HG03175 (cell line): ENCODE results near the gene OR13J1.
"Not testable (repeated sequence)": the region's sequence is repeated elsewhere in the genome, so short reads cannot be mapped to it uniquely, and the experiment has no call there.

Experiments
- ATAC-seq: cut with Tn5 transposase; IDR thresholded peaks from one replicate; pipeline ENCODE4 v1.9.1; 2021; ENCODE audit warnings: mild to moderate bottlenecking, moderate library complexity; ENCODE audit not compliant: unreplicated experiment

The OR13J1 gene

GRCh38 chr9:35905051-35905781 lies 35.0 kb upstream of the OR13J1 start:
- ATAC-seq: no peak

GRCh38 chr9:35904338-35904737 lies 34.1 kb upstream of the OR13J1 start:
- ATAC-seq: no peak

GRCh38 chr9:35903049-35903448 lies 32.8 kb upstream of the OR13J1 start:
- no peak for ATAC-seq

GRCh38 chr9:35899021-35899420 lies 28.8 kb upstream of the OR13J1 start:
- no peak for ATAC-seq

GRCh38 chr9:35898337-35898736 lies 28.1 kb upstream of the OR13J1 start:
- ATAC-seq: no peak

- not testable (repeated sequence) for ATAC-seq
Measured at GRCh38 chr9:35897376-35898099, 27.3 kb upstream of the OR13J1 start.

- ATAC-seq: no peak
Measured at GRCh38 chr9:35896570-35896969, 26.4 kb upstream of the OR13J1 start.

GRCh38 chr9:35892051-35892450 lies 21.9 kb upstream of the OR13J1 start:
- no peak for ATAC-seq

- ATAC-seq: no peak
Measured at GRCh38 chr9:35891646-35892045, 21.4 kb upstream of the OR13J1 start.

- not testable (repeated sequence) for ATAC-seq
Measured at GRCh38 chr9:35884908-35885307, 14.7 kb upstream of the OR13J1 start.

GRCh38 chr9:35882996-35883395 lies 12.8 kb upstream of the OR13J1 start:
- no peak for ATAC-seq

GRCh38 chr9:35882263-35882848 lies 12.2 kb upstream of the OR13J1 start:
- no peak for ATAC-seq

- ATAC-seq: no peak
Measured at GRCh38 chr9:35872505-35872904, 2.3 kb upstream of the OR13J1 start.

- ATAC-seq: no peak
Measured at GRCh38 chr9:35871545-35871944, 1.3 kb upstream of the OR13J1 start.

- ATAC-seq: no peak
Measured at GRCh38 chr9:35869621-35870216, 482 bp downstream of the OR13J1 start.

- ATAC-seq: no peak
Measured at GRCh38 chr9:35868933-35869332, 1.3 kb downstream of the OR13J1 start.

- ATAC-seq: no peak
Measured at GRCh38 chr9:35867538-35867937, 2.7 kb downstream of the OR13J1 start.

- no peak for ATAC-seq
Measured at GRCh38 chr9:35864695-35865255, 5.4 kb downstream of the OR13J1 start.

GRCh38 chr9:35863583-35863982 lies 6.6 kb downstream of the OR13J1 start:
- ATAC-seq: no peak

- no peak for ATAC-seq
Measured at GRCh38 chr9:35862328-35862727, 7.9 kb downstream of the OR13J1 start.

- ATAC-seq: no peak
Measured at GRCh38 chr9:35861161-35861897, 8.9 kb downstream of the OR13J1 start.
